ENCODE measurements around the gene MYBL2.

- no peak for TF ChIP-seq CTCF (IDR thresholded peaks at IDR 0.05)
- TF ChIP-seq POLR2A (IDR thresholded peaks at IDR 0.05) = no peak
- no peak for TF ChIP-seq EP300 (IDR thresholded peaks at IDR 0.05)
Observed at GRCh38 chr20:43722153-43722505, 55.2 kb downstream of the MYBL2 start.
